Gastrocnemius medialis (tissue), 4 donors: ENCODE results near the gene LRRN2. TPM values are rescaled to one million over a fixed set of nuclear protein-coding genes. Genes with fewer than 3 reads are reported as not detected.

Experiments
- ATAC-seq, 2 donors: fragments of 150-250 bp; one replicate each; pipeline ENCODE4 v1.9.1; 2016
- DNase-seq, 2 donors: peaks; one replicate each; pipeline ENCODE4 v3.0.0-alpha.2; 2019
- H3K27ac ChIP-seq, 4 donors: fragments of 200-600 bp; sonication (generic); 1 replicate in 1 of 4; 2 replicates in 3 of 4; pipeline ENCODE4 v1.5.1; 2016 to 2018; ENCODE audit warnings: mild to moderate bottlenecking in 2 of 4, moderate library complexity in 1 of 4
- H3K27me3 ChIP-seq, 3 donors: fragments of 200-600 bp; sonication (generic) in 2 of 3; 1 replicate in 1 of 3; 2 replicates in 2 of 3; pipeline versions ENCODE4 v1.5.1 to v1.6.0; 2016 to 2019; ENCODE audit warnings: mild to moderate bottlenecking in 1 of 3, moderate library complexity in 1 of 3
- H3K36me3 ChIP-seq, 2 donors: fragments of 200-600 bp; sonication (generic) in 1 of 2; one replicate each; pipeline ENCODE4 v1.5.1; 2017 to 2018
- H3K4me1 ChIP-seq, 2 donors: fragments of 200-600 bp; sonication (generic) in 1 of 2; one replicate each; pipeline ENCODE4 v1.5.1; 2016 to 2017; ENCODE audit warnings: mild to moderate bottlenecking in 2 of 2
- H3K4me3 ChIP-seq, 4 donors: fragments of 200-600 bp; sonication (generic) in 3 of 4; 1 replicate in 1 of 4; 2 replicates in 3 of 4; pipeline ENCODE4 v1.5.1; 2016 to 2019; ENCODE audit warnings: mild to moderate bottlenecking in 2 of 4
- H3K9me3 ChIP-seq, 3 donors: fragments of 200-600 bp; sonication (generic) in 2 of 3; 1 replicate in 1 of 3; 2 replicates in 2 of 3; pipeline ENCODE4 v1.5.1; 2016 to 2019
- POLR2A ChIP-seq, 2 donors: fragments of 450-650 bp; IDR thresholded peaks; one replicate each; pipeline ENCODE4 v1.6.1; 2017; ENCODE audit warnings: antibody characterized with exemption in 2 of 2, mild to moderate bottlenecking in 2 of 2, moderate library complexity in 2 of 2
- in situ Hi-C, 4 donors: fragments of 200-750 bp; cut with MboI; loops; one replicate each; pipeline versions ENCODE4 v1.15.0 to v1.8.0; 2017; ENCODE audit warnings: low sequenced_read_pairs in 4 of 4
- intact Hi-C: fragments of 100-400 bp; cut with DNase I; formaldehyde crosslinking; loops from one replicate; pipeline ENCODE4 v1.15.1; 2023; ENCODE audit warnings: low total_unique reads
- total RNA-seq, 4 donors: library from RNA; depleted of rRNA; stranded (reverse); fragments of >200 nt; gene quantifications; one replicate each; pipeline versions ENCODE4 v1.1.0 to v1.2.3, GENCODE V29; 2016
- TF ChIP-seq, protein P1 (sequence below), 5 experiments: fragments of 450-650 bp in 3 of 5; fragments of 200-600 bp in 2 of 5; sonication (generic) in 2 of 5; IDR thresholded peaks in 4 of 5; conservative IDR thresholded peaks in 1 of 5; 1 replicate in 4 of 5; 2 replicates in 1 of 5; pipeline ENCODE4 v1.5.1; 2016 to 2019; ENCODE audit warnings: antibody characterized with exemption in 5 of 5, mild to moderate bottlenecking in 3 of 5, moderate library complexity in 3 of 5

The LRRN2 gene
- total RNA-seq, 4 donors from 2014 or later, result 0.46 to 1.1 (median 0.93) TPM

DNA sequence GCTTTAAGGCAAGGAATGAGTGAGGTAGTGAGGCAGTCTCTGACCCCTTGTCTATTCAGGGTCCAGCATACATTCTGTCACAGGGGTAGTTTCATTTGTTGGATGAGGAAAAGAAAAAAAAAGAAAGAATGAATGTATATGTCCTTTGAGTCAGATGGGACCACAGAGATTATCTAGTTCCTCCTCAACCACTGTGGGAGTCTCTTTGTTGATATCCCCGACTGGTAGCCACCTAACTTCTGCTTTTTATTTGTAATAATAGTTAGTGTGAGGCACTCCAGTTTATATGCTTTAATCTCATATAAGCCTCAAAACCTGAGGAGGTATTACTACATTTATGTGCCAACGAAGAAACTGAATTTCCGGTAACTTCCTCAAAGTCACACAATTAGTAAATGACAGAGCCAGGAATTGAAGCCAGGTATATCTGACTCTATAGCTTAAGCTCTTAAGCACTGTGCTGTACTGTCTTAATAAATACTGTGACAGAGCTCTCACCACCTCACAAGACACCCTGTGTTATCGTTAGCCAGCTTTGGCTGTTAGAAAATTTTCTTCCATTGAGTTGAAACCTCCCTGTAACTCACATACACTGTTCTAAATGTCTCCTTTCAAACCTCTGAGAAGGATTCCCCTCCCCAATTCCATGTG lies 87.1 kb downstream of the LRRN2 start:
- ATAC-seq, result no peak
- no peak overlapping the region for H3K4me3 ChIP-seq
- DNase-seq, result no peak
- intact Hi-C loops (no loop called here), in situ Hi-C loops (no loop called here)
- H3K27me3 ChIP-seq, result no peaks in the 10 kb centered on the region
- H3K27ac ChIP-seq, result no peak overlapping the region
- no peaks in the 10 kb centered on the region for H3K36me3 ChIP-seq
- no peaks in the 10 kb centered on the region for H3K4me1 ChIP-seq
- H3K9me3 ChIP-seq, result no peaks in the 10 kb centered on the region
- TF ChIP-seq, protein P1, sequence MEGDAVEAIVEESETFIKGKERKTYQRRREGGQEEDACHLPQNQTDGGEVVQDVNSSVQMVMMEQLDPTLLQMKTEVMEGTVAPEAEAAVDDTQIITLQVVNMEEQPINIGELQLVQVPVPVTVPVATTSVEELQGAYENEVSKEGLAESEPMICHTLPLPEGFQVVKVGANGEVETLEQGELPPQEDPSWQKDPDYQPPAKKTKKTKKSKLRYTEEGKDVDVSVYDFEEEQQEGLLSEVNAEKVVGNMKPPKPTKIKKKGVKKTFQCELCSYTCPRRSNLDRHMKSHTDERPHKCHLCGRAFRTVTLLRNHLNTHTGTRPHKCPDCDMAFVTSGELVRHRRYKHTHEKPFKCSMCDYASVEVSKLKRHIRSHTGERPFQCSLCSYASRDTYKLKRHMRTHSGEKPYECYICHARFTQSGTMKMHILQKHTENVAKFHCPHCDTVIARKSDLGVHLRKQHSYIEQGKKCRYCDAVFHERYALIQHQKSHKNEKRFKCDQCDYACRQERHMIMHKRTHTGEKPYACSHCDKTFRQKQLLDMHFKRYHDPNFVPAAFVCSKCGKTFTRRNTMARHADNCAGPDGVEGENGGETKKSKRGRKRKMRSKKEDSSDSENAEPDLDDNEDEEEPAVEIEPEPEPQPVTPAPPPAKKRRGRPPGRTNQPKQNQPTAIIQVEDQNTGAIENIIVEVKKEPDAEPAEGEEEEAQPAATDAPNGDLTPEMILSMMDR (IDR thresholded peaks at IDR 0.05 in 4 of 5, conservative IDR thresholded peaks at IDR 0.05 in 1 of 5), result no peak
- no peak for TF ChIP-seq POLR2A (IDR thresholded peaks at IDR 0.05)

DNA sequence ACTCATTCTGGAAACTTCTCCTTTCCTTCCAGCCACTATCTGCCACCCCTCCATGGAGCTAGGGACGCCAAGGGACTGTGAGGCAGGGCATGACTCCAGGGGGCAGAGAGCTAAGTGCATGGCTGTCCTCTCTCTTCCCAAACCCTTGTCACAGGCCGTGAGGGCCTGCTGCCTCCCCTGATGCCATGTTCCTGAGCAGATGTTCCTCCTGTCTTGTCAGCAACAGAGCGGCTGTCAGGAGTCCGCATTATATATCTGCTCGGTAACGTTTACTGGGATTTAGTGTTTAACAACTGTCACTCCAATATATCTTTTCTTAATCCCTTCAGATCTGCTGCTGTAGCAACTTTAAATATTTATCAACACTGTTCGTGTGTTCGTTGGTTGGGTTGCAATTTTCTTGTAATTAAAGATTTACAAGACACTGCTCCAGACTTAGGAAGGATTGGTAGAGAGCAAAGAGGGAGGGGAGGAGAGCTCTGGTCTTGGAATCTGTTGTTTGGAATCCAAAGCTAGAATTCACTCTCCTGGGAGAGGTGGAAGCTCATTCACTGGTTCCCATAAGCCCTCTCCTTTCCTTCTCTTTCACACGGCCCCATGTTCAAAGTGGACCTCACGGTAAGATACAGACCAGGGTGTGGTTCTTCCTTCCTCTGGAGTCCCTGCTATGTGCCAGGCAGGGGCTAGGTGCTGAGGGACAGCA lies 93.1 kb downstream of the LRRN2 start:
- no peaks in the 10 kb centered on the region for H3K36me3 ChIP-seq
- no peak for DNase-seq
- H3K9me3 ChIP-seq, result no peaks in the 10 kb centered on the region
- H3K4me3 ChIP-seq, result no peak overlapping the region
- TF ChIP-seq, protein P1 (IDR thresholded peaks at IDR 0.05 in 4 of 5, conservative IDR thresholded peaks at IDR 0.05 in 1 of 5), result no peak
- TF ChIP-seq POLR2A (IDR thresholded peaks at IDR 0.05), result no peak
- no peak for ATAC-seq
- H3K27me3 ChIP-seq, result no peaks in the 10 kb centered on the region
- intact Hi-C loops (no loop called here), in situ Hi-C loops (no loop called here)
- no peak overlapping the region for H3K27ac ChIP-seq
- no peaks in the 10 kb centered on the region for H3K4me1 ChIP-seq

DNA sequence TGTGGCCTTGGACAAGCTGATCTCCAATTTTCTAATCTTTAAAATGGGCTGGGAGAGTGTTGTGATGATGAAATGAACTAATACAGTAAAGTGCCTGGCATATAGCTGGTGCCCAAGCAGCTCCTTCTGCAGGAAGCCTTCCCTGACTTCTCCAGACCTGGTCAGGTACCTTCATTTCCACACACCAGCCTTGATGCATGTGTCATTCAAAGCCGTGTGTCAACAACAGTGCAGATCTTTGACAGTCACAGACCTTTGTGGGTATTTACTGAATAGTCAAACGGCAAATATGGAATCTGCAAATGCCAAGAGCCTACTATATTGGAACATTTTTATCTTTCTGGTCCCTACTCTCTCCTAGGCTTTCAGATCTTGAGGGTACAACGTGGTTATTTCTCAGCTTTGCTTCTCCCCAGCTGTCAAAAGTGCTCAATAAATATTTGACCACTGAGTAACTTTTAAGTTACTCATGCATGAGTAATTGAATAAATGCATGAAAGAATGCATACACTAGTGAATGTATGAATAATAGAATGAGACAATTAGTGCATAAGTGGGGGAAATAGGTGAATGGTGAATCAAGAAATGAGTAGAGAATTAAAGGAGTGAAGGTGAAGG lies 94.0 kb downstream of the LRRN2 start:
- Histone ChIP-seq H3K9me3 (no peaks in the 10 kb centered on the region), H3K27ac (no peak overlapping the region), H3K4me3 (no peak overlapping the region), H3K36me3 (no peaks in the 10 kb centered on the region), H3K4me1 (no peaks in the 10 kb centered on the region), H3K27me3 (no peaks in the 10 kb centered on the region)
- in situ Hi-C loops (no loop called here), intact Hi-C loops (no loop called here)
- ATAC-seq (no peak), DNase-seq (no peak)
- TF ChIP-seq, protein P1 (IDR thresholded peaks at IDR 0.05 in 4 of 5, conservative IDR thresholded peaks at IDR 0.05 in 1 of 5), result no peak
- no peak for TF ChIP-seq POLR2A (IDR thresholded peaks at IDR 0.05)

DNA sequence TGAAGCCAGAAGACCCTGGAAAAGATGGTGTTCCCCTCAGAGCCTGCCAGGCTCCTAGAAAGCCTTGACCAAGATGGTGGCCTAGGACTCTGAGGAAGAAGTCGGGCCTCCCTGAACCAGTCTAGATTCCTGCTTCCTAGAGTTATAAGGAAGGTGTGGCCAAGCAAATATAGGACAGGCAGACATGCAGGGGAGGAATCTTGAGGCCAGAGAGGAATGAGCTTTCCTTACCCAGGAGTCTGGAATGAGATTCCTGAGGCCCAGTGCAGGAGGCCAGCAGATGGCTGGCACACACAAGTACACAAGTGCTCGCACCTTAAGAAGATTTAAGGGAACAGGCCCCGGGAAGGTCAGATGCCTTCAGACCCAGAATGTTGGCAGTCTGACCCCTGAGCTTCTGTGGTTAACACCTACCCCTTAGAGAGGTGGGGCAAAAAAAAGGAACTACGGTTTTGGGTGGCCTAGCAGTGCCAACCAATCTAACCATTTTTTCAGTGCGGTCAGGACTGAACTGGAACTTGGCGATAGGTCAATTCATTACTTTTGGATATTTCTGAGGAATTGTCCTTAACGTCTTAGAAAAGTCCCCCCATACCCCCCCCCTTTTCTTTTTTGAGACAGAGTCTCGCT lies 96.0 kb downstream of the LRRN2 start:
- Histone ChIP-seq H3K27ac (no peak overlapping the region), H3K27me3 (no peaks in the 10 kb centered on the region), H3K36me3 (no peaks in the 10 kb centered on the region), H3K4me1 (no peaks in the 10 kb centered on the region), H3K9me3 (no peaks in the 10 kb centered on the region), H3K4me3 (no peak overlapping the region)
- no peak for DNase-seq
- TF ChIP-seq POLR2A (IDR thresholded peaks at IDR 0.05), result no peak
- TF ChIP-seq, protein P1 (IDR thresholded peaks at IDR 0.05 in 4 of 5, conservative IDR thresholded peaks at IDR 0.05 in 1 of 5), result no peak
- in situ Hi-C loops (no loop called here), intact Hi-C loops (no loop called here)
- ATAC-seq, result no peak
